ENCODE measurements around the gene E2F2.
A peak's percentile ranks its signal among the peaks of the same experiment; 100 is the strongest.

E2F2 gene

DNA sequence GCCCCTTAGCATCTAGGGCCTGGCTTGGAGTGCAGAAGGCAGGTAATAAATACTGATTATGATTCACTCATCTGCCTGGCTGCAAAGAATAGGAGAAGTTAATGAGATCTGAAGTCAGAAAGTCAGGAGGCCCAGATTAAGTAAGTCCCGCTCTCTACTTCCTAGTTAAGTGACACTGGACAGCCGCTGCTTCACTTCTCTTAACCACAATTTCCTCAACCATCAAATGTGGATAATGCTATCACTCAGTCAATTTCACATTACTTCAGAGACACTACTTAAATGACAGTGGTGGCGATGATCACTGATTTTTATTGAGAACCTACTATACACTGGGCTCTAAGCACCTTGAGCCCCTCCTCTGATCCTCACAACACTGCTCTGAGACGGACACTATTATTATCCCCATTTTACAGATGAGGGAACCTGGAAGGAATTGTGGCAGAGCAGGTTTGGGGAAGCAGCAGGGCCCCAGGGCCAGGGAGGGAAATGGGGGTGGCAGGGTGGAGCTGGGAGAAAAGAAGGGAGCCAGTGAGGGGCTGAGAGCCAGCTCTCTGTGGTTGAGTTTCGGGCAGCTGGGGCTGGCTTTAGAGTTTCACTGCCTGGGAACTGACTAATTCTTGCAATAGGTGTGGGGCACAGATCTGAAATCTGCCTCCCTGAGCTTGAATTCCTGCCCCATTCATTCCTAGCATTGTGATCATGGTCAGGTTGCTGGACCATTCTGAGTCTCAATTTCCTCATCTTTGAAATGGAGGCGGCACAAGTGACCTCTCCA, 2.4 kb upstream of the E2F2 start:
- DNase-seq (ENCODE audit: low read depth in 1 of 2, low spot score in 1 of 2) = peak in 1 of 2 experiments; percentile 14
- no peak for TF ChIP-seq JUND (IDR thresholded peaks at IDR 0.05; ENCODE audit: low read depth)
- in situ Hi-C loops (cut with HindIII; ENCODE audit: low pct_unique_long_range_greater_than_20kb, low sequenced_read_pairs) = no loop called here

DNA sequence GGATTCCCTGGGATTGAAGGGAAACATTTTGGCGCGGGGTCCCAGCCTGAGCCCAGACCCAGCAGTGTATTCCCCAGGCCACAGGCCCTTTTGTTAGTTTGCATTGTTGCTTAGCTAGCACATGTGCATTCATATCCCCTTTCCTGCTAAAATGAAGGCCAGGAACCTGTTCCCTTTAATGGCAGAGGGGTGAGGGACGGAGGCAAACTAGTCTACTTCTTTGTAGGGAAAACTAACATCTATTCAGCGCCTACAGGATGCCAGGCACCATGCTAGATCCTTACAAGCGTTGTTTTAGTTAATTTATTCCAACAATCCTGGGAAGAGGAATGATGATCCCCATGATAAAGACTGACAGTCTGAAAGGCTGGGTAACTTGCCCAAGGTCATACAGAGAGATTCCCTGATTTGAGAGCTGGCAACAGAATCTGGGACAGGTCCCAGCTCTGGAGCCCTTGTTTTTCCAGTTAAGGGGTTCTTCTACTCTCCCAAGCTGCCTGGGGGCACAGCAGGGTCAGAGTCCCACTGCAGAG, 595 bp upstream of the E2F2 start:
- in situ Hi-C loops (cut with HindIII; ENCODE audit: low pct_unique_long_range_greater_than_20kb, low sequenced_read_pairs) = no loop called here
- no peak for TF ChIP-seq JUND (IDR thresholded peaks at IDR 0.05; ENCODE audit: low read depth)
- DNase-seq (ENCODE audit: low read depth in 1 of 2, low spot score in 1 of 2) = peak in 1 of 2 experiments; percentile 59

DNA sequence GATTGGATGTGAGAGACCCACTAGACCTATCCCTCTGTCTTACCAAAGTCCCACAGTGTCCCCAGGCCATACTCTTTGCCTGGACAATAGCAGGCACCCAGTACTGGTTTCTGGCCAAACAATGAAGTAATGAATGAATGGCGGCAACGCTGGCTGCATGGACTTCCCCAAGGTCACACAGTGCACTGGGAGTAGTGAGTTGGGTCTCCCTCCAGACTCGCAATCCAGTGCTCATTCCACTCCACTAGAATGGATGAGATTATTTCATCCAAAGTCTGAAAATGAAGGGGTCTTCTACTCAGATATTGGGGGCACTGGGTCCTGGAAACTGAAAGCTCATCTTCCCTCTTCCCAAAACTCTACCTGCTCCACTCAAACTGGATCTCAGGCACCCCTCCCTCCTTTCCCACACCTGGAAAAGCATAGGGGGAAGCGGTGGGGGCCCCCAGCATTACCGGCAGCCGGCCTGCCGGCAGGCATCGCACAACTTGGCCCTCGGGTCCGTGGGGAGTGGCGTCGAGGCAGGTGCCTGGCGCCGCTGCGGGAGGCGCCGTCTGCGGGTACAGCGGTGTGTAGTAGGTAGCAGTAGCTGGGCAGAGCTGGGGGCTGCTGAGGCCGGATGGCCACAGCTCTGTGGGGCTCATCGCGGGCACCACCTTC, 816 bp downstream of the E2F2 start:
- DNase-seq (ENCODE audit: low read depth in 1 of 2, low spot score in 1 of 2) = peak in 1 of 2 experiments; percentile 23
- no peak for TF ChIP-seq JUND (IDR thresholded peaks at IDR 0.05; ENCODE audit: low read depth)
- in situ Hi-C loops (cut with HindIII; ENCODE audit: low pct_unique_long_range_greater_than_20kb, low sequenced_read_pairs) = no loop called here

- in situ Hi-C loops (cut with HindIII; ENCODE audit: low pct_unique_long_range_greater_than_20kb, low sequenced_read_pairs) = no loop called here
- peak in 1 of 2 experiments; percentile 22 for DNase-seq (ENCODE audit: low read depth in 1 of 2, low spot score in 1 of 2)
- no peak for TF ChIP-seq JUND (IDR thresholded peaks at IDR 0.05; ENCODE audit: low read depth)
These were observed 1.6 kb downstream of the E2F2 start for GRCh38 chr1:23529146-23530086.

GRCh38 chr1:23528250-23528978, 2.6 kb downstream of the E2F2 start:
- TF ChIP-seq JUND (IDR thresholded peaks at IDR 0.05; ENCODE audit: low read depth) = no peak
- in situ Hi-C loops (cut with HindIII; ENCODE audit: low pct_unique_long_range_greater_than_20kb, low sequenced_read_pairs) = no loop called here
- DNase-seq (ENCODE audit: low read depth in 1 of 2, low spot score in 1 of 2) = peak in 1 of 2 experiments; percentile 91

DNA sequence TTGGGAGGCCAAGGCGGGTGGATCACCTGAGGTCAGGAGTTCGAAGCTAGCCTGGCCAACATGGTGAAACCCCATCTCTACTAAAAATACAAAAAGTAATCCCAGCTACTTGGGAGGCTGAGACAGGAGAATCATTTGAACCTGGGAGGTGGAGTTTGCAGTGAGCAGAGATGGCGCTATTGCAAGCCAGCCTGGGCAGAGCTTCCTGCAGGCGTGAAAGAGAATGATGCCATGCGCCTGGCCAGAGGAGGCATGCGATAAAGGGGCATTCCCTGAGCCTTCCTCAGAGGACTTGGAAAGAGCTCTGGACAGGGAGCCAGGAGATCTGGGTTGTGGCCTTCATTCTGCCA, 3.2 kb downstream of the E2F2 start:
- DNase-seq (ENCODE audit: low read depth in 1 of 2, low spot score in 1 of 2) = no peak
- in situ Hi-C loops (cut with HindIII; ENCODE audit: low pct_unique_long_range_greater_than_20kb, low sequenced_read_pairs) = no loop called here
- TF ChIP-seq JUND (IDR thresholded peaks at IDR 0.05; ENCODE audit: low read depth) = no peak

GRCh38 chr1:23527366-23527765, 3.7 kb downstream of the E2F2 start:
- DNase-seq (ENCODE audit: low read depth in 1 of 2, low spot score in 1 of 2) = no peak
- TF ChIP-seq JUND (IDR thresholded peaks at IDR 0.05; ENCODE audit: low read depth) = no peak
- in situ Hi-C loops (cut with HindIII; ENCODE audit: low pct_unique_long_range_greater_than_20kb, low sequenced_read_pairs) = no loop called here

DNA sequence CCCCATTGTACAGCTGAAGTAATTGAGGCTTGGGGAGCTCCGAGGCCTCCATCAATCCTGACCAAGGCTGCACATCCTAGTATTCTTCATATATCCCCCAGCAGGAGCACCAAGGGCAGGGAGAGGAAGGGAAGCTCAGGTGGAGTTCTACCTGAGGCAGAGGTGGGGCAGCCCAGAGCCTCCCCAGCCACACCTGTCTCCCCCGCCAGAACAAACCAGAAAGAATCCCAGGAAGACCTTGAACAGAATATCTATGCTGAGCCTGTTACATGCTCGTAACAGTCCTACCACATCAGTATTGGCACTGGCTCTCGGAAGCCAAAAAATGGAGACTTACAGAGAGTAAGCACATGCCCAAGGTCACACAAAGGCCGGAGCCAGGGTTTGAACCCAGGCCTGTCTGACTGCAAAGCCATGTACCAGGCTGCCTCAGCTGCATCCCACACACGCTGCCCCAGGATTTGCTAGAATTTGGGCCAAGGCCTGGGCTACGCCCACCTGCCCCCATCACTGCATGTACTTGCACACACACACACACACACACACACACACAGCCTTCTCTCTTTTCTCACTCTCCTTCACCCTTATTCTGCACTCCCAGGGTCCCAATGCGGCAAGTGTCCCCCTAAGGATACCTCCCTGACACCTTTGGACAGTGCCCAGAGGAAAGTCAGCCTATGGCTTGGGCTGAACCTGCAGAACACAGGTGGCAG, 4.5 kb downstream of the E2F2 start:
- no peak for DNase-seq (ENCODE audit: low read depth in 1 of 2, low spot score in 1 of 2)
- no peak for TF ChIP-seq JUND (IDR thresholded peaks at IDR 0.05; ENCODE audit: low read depth)
- in situ Hi-C loops (cut with HindIII; ENCODE audit: low pct_unique_long_range_greater_than_20kb, low sequenced_read_pairs) = no loop called here

GRCh38 chr1:23525558-23526250, 5.3 kb downstream of the E2F2 start:
- TF ChIP-seq JUND (IDR thresholded peaks at IDR 0.05; ENCODE audit: low read depth) = no peak
- in situ Hi-C loops (cut with HindIII; ENCODE audit: low pct_unique_long_range_greater_than_20kb, low sequenced_read_pairs) = no loop called here
- no peak for DNase-seq (ENCODE audit: low read depth in 1 of 2, low spot score in 1 of 2)

- in situ Hi-C loops (cut with HindIII; ENCODE audit: low pct_unique_long_range_greater_than_20kb, low sequenced_read_pairs) = no loop called here
- TF ChIP-seq JUND (IDR thresholded peaks at IDR 0.05; ENCODE audit: low read depth) = no peak
- DNase-seq (ENCODE audit: low read depth in 1 of 2, low spot score in 1 of 2) = no peak
These were observed 6.2 kb downstream of the E2F2 start for GRCh38 chr1:23524716-23525401.

Measured in T47D (cell line).